Measurements from ENCODE around the gene ZNF84. TPM values are rescaled to one million over a fixed set of nuclear protein-coding genes. Genes with fewer than 3 reads are reported as not detected.

ZNF84 gene
- total and polyA plus RNA-seq, 9 of the 15 experiments (the other 6 are each of a cell fraction or from before 2014, with no cell fraction given) = 8.8 to 24.3 (median 12.1) TPM

GRCh38 chr12:133057446-133057845 lies 20.1 kb downstream of the ZNF84 start:
- no peak for ATAC-seq
- no peak for FAIRE-seq
- Histone ChIP-seq H3K79me2 (ENCODE audit: control insufficient read depth, insufficient read depth, low read length) (no peaks in the 10 kb centered on the region), H3K4me1 (replicated peaks in 1 of 2; ENCODE audit: control insufficient read depth in 2 of 2, insufficient read depth in 2 of 2, low read length in 2 of 2) (no peaks in the 10 kb centered on the region), H3K4me2 (ENCODE audit: insufficient read depth, low read length) (no peak overlapping the region), H3K36me3 (ENCODE audit: control insufficient read depth, insufficient read depth, low read length) (peaks cover 17% of the 10 kb centered on the region; the same call in 2 of the 3 replicates), H3K4me3 (no peak overlapping the region), H4K20me1 (replicated peaks; ENCODE audit: control insufficient read depth, insufficient read depth, low read length) (no peaks in the 10 kb centered on the region), H3K9ac (ENCODE audit: insufficient read depth in 1 of 2, low read depth in 2 of 2, low read length in 2 of 2) (no peak overlapping the region), H2AFZ (ENCODE audit: low read depth, low read length) (no peak overlapping the region), H3K9me1 (ENCODE audit: control insufficient read depth, insufficient read depth, low read length) (no peaks in the 10 kb centered on the region), H3K9me3 (replicated peaks; ENCODE audit: control insufficient read depth, insufficient read depth, low read depth, low read length) (peaks cover 59% of the 10 kb centered on the region), H3K27me3 (ENCODE audit: control insufficient read depth in 2 of 2, insufficient read depth in 2 of 2, low read length in 2 of 2) (no peaks in the 10 kb centered on the region), H3K27ac (ENCODE audit: extremely low read depth, low read depth, low read length) (no peak overlapping the region)
- intact Hi-C loops (cut with micrococcal nuclease) (no loop called here), in situ Hi-C loops (cut with MboI) (no loop called here)
- TF ChIP-seq TSC22D4 (tag; IDR thresholded peaks at IDR 0.05) (no peak), ZNF75A (CRISPR knock-in tag; IDR thresholded peaks at IDR 0.05) (peak; percentile 96), ZNF280B (CRISPR knock-in tag; IDR thresholded peaks at IDR 0.05) (0 out of 2 replicates have a peak, but pooled peaks have one; percentile 45), ZNF398 (CRISPR knock-in tag; IDR thresholded peaks at IDR 0.05) (no peak), CBX5 (IDR thresholded peaks at IDR 0.05; ENCODE audit: borderline replicate concordance, low read depth) (0 out of 2 replicates have a peak, but pooled peaks have one; percentile 15)
- TF ChIP-seq, protein P1, sequence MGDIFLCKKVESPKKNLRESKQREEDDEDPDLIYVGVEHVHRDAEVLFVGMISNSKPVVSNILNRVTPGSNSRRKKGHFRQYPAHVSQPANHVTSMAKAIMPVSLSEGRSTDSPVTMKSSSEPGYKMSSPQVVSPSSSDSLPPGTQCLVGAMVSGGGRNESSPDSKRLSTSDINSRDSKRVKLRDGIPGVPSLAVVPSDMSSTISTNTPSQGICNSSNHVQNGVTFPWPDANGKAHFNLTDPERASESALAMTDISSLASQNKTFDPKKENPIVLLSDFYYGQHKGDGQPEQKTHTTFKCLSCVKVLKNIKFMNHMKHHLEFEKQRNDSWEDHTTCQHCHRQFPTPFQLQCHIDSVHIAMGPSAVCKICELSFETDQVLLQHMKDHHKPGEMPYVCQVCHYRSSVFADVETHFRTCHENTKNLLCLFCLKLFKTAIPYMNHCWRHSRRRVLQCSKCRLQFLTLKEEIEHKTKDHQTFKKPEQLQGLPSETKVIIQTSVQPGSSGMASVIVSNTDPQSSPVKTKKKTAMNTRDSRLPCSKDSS (IDR thresholded peaks at IDR 0.05; ENCODE audit: low read depth, partially characterized antibody) = peak; percentile 62
- no peak for DNase-seq (ENCODE audit: extremely low read depth in 1 of 4, low spot score in 3 of 4)
- no TSS peak for BruUV-seq (replicated peaks)
- ChIA-PET POLR2A (no interaction called here), CTCF (ENCODE audit: low intra/inter-chr PET ratio) (no interaction called here)
- WGBS (ENCODE audit: insufficient coverage, low coverage, missing lambda C conversion rate) = 94% methylated on average over 5 of the region's 5 CpGs

All from K562 (cell line).